HCT116 (cell line): ENCODE data around the gene STK32C. TPM values are rescaled to one million over a fixed set of nuclear protein-coding genes. Genes with fewer than 3 reads are reported as not detected.

ENCODE experiments used
- ATAC-seq: fragments of 200-7000 bp; cut with Tn5 transposase; 2 replicates; pipeline ENCODE4 v1.9.1; 2020; ENCODE audit warnings: mild to moderate bottlenecking, moderate library complexity
- BruUV-seq: library from RNA; stranded (reverse); fragments of 400-500 nt; replicated peaks from 2 replicates; lab custom pipeline; 2021; lab: Mats Ljungman, UMichigan
- CTCF ChIA-PET: fragments of 300-600 bp; sonication (Branson Sonifier 250); formaldehyde crosslinking; loops from one replicate; lab custom pipeline; 2021; ENCODE audit warnings: antibody characterized with exemption; lab: Charles Lee
- POLR2A ChIA-PET: fragments of 300-600, 350-600 bp; sonication (Branson Sonifier 250); formaldehyde crosslinking; loops from one replicate; lab custom pipeline; 2021; ENCODE audit warnings: antibody characterized with exemption; lab: Charles Lee
- RAD21 ChIA-PET, 2 experiments: fragments of 300-600 bp; sonication (Branson Sonifier 250); formaldehyde crosslinking; loops; one replicate each; lab custom pipeline; 2023; ENCODE audit warnings: low total read pairs in 2 of 2; ENCODE audit not compliant: uncharacterized antibody in 2 of 2, unreplicated experiment in 2 of 2, low non-redundant PET in 1 of 2; lab: Charles Lee
- DNase-seq: peaks from one replicate; pipeline ENCODE4 v3.0.0-alpha.2; 2010; ENCODE audit warnings: low read depth, low spot score
- H2AFZ ChIP-seq: fragments of 200-600 bp; shearing (Covaris generic), sonication (generic); 2 replicates; pipeline ENCODE4 v1.6.1; 2017; ENCODE audit warnings: low read depth, mixed run types, mixed read lengths, antibody characterized with exemption, low read length; ENCODE audit not compliant: poor library complexity, severe bottlenecking
- H3K27ac ChIP-seq: 2 replicates; pipeline ENCODE4 v1.5.1; 2012; ENCODE audit warnings: low read depth, low read length
- H3K27me3 ChIP-seq: fragments of 200-600 bp; sonication (generic); 2 replicates; pipeline ENCODE4 v1.6.1; 2016; ENCODE audit warnings: mixed run types, low read length, mixed read lengths; ENCODE audit not compliant: insufficient read depth
- H3K36me3 ChIP-seq, 2 experiments: fragments of 200-500 bp in 1 of 2; fragments of 200-600 bp in 1 of 2; sonication (Bioruptor generic) in 1 of 2; sonication (generic) in 1 of 2; 2 replicates each; pipeline versions ENCODE4 v1.5.1 to v1.6.1; 2014 to 2016; ENCODE audit warnings: low read length in 2 of 2, inconsistent platforms in 1 of 2, mixed read lengths in 1 of 2, mixed run types in 1 of 2; ENCODE audit not compliant: insufficient read depth in 2 of 2, control insufficient read depth in 1 of 2
- H3K4me1 ChIP-seq, 2 experiments: fragments of 200-600 bp in 1 of 2; sonication (generic) in 1 of 2; 2 replicates each; pipeline versions ENCODE4 v1.5.1 to v1.6.1; 2012 to 2017; ENCODE audit warnings: low read length in 2 of 2, inconsistent platforms in 1 of 2, mild to moderate bottlenecking in 1 of 2, mixed read lengths in 1 of 2, mixed run types in 1 of 2, moderate library complexity in 1 of 2; ENCODE audit not compliant: insufficient read depth in 2 of 2, control insufficient read depth in 1 of 2
- H3K4me2 ChIP-seq: fragments of 200-600 bp; sonication (generic); 2 replicates; pipeline ENCODE4 v1.6.1; 2017; ENCODE audit warnings: mixed run types, low read length, mixed read lengths
- H3K4me3 ChIP-seq, 2 experiments: fragments of 200-600 bp in 1 of 2; sonication (generic) in 1 of 2; replicated peaks in 1 of 2; 2 replicates each; pipeline ENCODE4 v1.5.1; 2011 to 2016; ENCODE audit warnings: low read length in 2 of 2, control low read depth in 1 of 2, low read depth in 1 of 2, mild to moderate bottlenecking in 1 of 2, mixed read lengths in 1 of 2, mixed run types in 1 of 2
- H3K79me2 ChIP-seq: fragments of 200-600 bp; sonication (generic); 2 replicates; pipeline ENCODE4 v1.6.1; 2017; ENCODE audit warnings: mild to moderate bottlenecking, mixed run types, low read length, moderate library complexity, mixed read lengths; ENCODE audit not compliant: insufficient read depth
- H3K9ac ChIP-seq: fragments of 200-600 bp; sonication (generic); 2 replicates; pipeline ENCODE4 v1.6.1; 2016; ENCODE audit warnings: low read length, mixed read lengths
- H3K9me2 ChIP-seq: fragments of 200-600 bp; sonication (generic), shearing (Covaris generic); 2 replicates; pipeline ENCODE4 v1.6.1; 2017; ENCODE audit warnings: mixed run types, mild to moderate bottlenecking, moderate library complexity; ENCODE audit not compliant: insufficient read depth
- H3K9me3 ChIP-seq, 2 experiments: fragments of 200-500 bp in 1 of 2; fragments of 200-600 bp in 1 of 2; sonication (Bioruptor generic) in 1 of 2; sonication (generic) in 1 of 2; 2 replicates each; pipeline ENCODE4 v1.6.1; 2014 to 2017; ENCODE audit warnings: low read length in 2 of 2, mixed read lengths in 2 of 2, inconsistent platforms in 1 of 2, low read depth in 1 of 2, mild to moderate bottlenecking in 1 of 2, mixed run types in 1 of 2, moderate library complexity in 1 of 2; ENCODE audit not compliant: control insufficient read depth in 1 of 2, insufficient read depth in 1 of 2
- H4K20me1 ChIP-seq: fragments of 200-600 bp; sonication (generic), shearing (Covaris generic); 2 replicates; pipeline ENCODE4 v1.6.1; 2017; ENCODE audit warnings: mixed run types, mild to moderate bottlenecking, moderate library complexity; ENCODE audit not compliant: insufficient read depth
- ATF3 ChIP-seq: IDR thresholded peaks from 2 replicates; pipeline ENCODE4 v1.6.1; 2012
- CBX3 ChIP-seq: IDR thresholded peaks from 2 replicates; pipeline ENCODE4 v1.6.1; 2012; ENCODE audit warnings: low read depth
- CTCF ChIP-seq, 3 experiments: fragments of 200-600 bp in 1 of 3; sonication (generic) in 1 of 3; IDR thresholded peaks in 2 of 3; conservative IDR thresholded peaks in 1 of 3; 2 replicates each; pipeline ENCODE4 v1.5.1; 2012 to 2017; ENCODE audit warnings: low read depth in 2 of 3, low read length in 2 of 3, antibody characterized with exemption in 1 of 3, borderline replicate concordance in 1 of 3, control low read depth in 1 of 3, mild to moderate bottlenecking in 1 of 3, mixed read lengths in 1 of 3, mixed run types in 1 of 3, moderate library complexity in 1 of 3; ENCODE audit not compliant: insufficient read depth in 1 of 3
- EGR1 ChIP-seq: IDR thresholded peaks from 2 replicates; pipeline ENCODE4 v1.6.1; 2012; ENCODE audit warnings: low read depth
- EZH2phosphoT487 ChIP-seq: fragments of 200-600 bp; IDR thresholded peaks from 2 replicates; pipeline ENCODE4 v1.6.1; 2018; ENCODE audit warnings: antibody characterized with exemption, borderline replicate concordance
- MAX ChIP-seq: IDR thresholded peaks from 2 replicates; pipeline ENCODE4 v1.6.1; 2012
- RAD21 ChIP-seq: IDR thresholded peaks from 2 replicates; pipeline ENCODE4 v1.6.1; 2012; ENCODE audit warnings: low read depth, mild to moderate bottlenecking
- REST ChIP-seq: IDR thresholded peaks from 2 replicates; pipeline ENCODE4 v1.6.1; 2012; ENCODE audit warnings: low read depth
- SIN3A ChIP-seq: IDR thresholded peaks from 2 replicates; pipeline ENCODE4 v1.6.1; 2012; ENCODE audit warnings: low read depth
- SRF ChIP-seq: IDR thresholded peaks from 2 replicates; pipeline ENCODE4 v1.6.1; 2012; ENCODE audit warnings: low read depth
- ZBTB33 ChIP-seq: IDR thresholded peaks from 2 replicates; pipeline ENCODE4 v1.6.1; 2011; ENCODE audit warnings: mild to moderate bottlenecking, low read length, moderate library complexity; ENCODE audit not compliant: insufficient replicate concordance; ENCODE audit errors: extremely low read depth
- ZFX ChIP-seq: fragments of 450-650 bp; IDR thresholded peaks from 2 replicates; pipeline ENCODE4 v1.6.1; 2017
- intact Hi-C: fragments of 100-400 bp; cut with micrococcal nuclease; formaldehyde crosslinking; loops from 2 replicates; pipeline ENCODE4 v1.10.0; 2022
- total RNA-seq: library from RNA; stranded (reverse); gene quantifications from one replicate; pipeline ENCODE4 v1.2.1, GENCODE V29; 2021; ENCODE audit not compliant: unreplicated experiment

The STK32C gene
- total RNA-seq, 1 experiment from 2014 or later: 29.7 TPM

GRCh38 chr10:132167976-132168375 is 139.8 kb downstream of the STK32C start:
- TF ChIP-seq ZFX (no peak), ZBTB33 (no peak), RAD21 (no peak), SIN3A (no peak)
- ChIA-PET RAD21 (no interaction called here), POLR2A (no interaction called here), CTCF (no interaction called here)
- no peaks in the 10 kb centered on the region for H3K27me3 ChIP-seq
- H3K36me3 ChIP-seq: no peaks in the 10 kb centered on the region
- H3K79me2 ChIP-seq: no peaks in the 10 kb centered on the region
- H3K4me1 ChIP-seq: peaks cover 14 to 29% of the 10 kb centered on the region in 2 experiments; a peak in 3 of 4 replicates
- DNase-seq (no peak), ATAC-seq (no peak)
- no peaks in the 10 kb centered on the region for H3K9me2 ChIP-seq
- H3K4me2 ChIP-seq: no peak overlapping the region
- no peak overlapping the region for H3K27ac ChIP-seq
- H3K9ac ChIP-seq: no peak overlapping the region
- H3K4me3 ChIP-seq: no peak overlapping the region
- no peak overlapping the region for H2AFZ ChIP-seq
- intact Hi-C loops: no loop called here
- no TSS peak for BruUV-seq
- H4K20me1 ChIP-seq: no peaks in the 10 kb centered on the region
- H3K9me3 ChIP-seq: no peaks in the 10 kb centered on the region

- DNase-seq (no peak), ATAC-seq (no peak)
- Histone ChIP-seq H3K9me2 (no peaks in the 10 kb centered on the region), H4K20me1 (no peaks in the 10 kb centered on the region), H3K79me2 (no peaks in the 10 kb centered on the region), H3K4me2 (no peak overlapping the region), H3K4me3 (no peak overlapping the region), H3K9me3 (no peaks in the 10 kb centered on the region), H2AFZ (no peak overlapping the region), H3K36me3 (no peaks in the 10 kb centered on the region), H3K9ac (no peak overlapping the region), H3K4me1 (peaks cover 17 to 37% of the 10 kb centered on the region in 2 experiments; a peak in 3 of 4 replicates), H3K27me3 (no peaks in the 10 kb centered on the region), H3K27ac (no peak overlapping the region)
- no TSS peak for BruUV-seq
- POLR2A ChIA-PET: no interaction called here
- CTCF ChIA-PET: no interaction called here
- RAD21 ChIA-PET: no interaction called here
- intact Hi-C loops: no loop called here
- no peak for TF ChIP-seq SRF
- TF ChIP-seq CTCF (IDR thresholded peaks at IDR 0.05 in 2 of 3, conservative IDR thresholded peaks at IDR 0.05 in 1 of 3; ENCODE audit: borderline replicate concordance in 1 of 3, insufficient read depth in 1 of 3, low read depth in 2 of 3, low read length in 2 of 3): no peak
- TF ChIP-seq ATF3: no peak
- TF ChIP-seq EZH2phosphoT487: no peak
- TF ChIP-seq SIN3A: no peak
- no peak for TF ChIP-seq ZFX
- TF ChIP-seq CBX3: no peak
- no peak for TF ChIP-seq EGR1
- TF ChIP-seq REST: no peak
- TF ChIP-seq MAX: no peak
These were observed 140.6 kb downstream of the STK32C start for GRCh38 chr10:132167041-132167674.
